RWPE2 (cell line): ENCODE measurements around the gene JAG1.

Experiments used
- ATAC-seq: fragments of 200-7000 bp; cut with Tn5 transposase; 3 replicates; pipeline ENCODE4 v1.9.1; 2021; ENCODE audit warnings: low read depth
- DNase-seq: peaks from one replicate; pipeline ENCODE4 v3.0.0-alpha.2; 2020; ENCODE audit warnings: low spot score
- H3K27ac ChIP-seq: fragments of 450-650 bp; 2 replicates; pipeline ENCODE4 v1.5.1; 2017; ENCODE audit warnings: mild to moderate bottlenecking; ENCODE audit not compliant: poor library complexity, severe bottlenecking
- H3K27me3 ChIP-seq: fragments of 250-450 bp; sonication (Bioruptor Pico); 2 replicates; pipeline ENCODE4 v1.5.1; 2021; ENCODE audit warnings: mild to moderate bottlenecking, moderate library complexity; ENCODE audit not compliant: insufficient read depth, poor library complexity, severe bottlenecking
- H3K36me3 ChIP-seq: fragments of 250-450 bp; sonication (Bioruptor Pico); 2 replicates; pipeline ENCODE4 v1.5.1; 2020; ENCODE audit warnings: low read depth, mild to moderate bottlenecking, moderate library complexity
- H3K4me1 ChIP-seq: fragments of 250-450 bp; sonication (Bioruptor Pico); 2 replicates; pipeline ENCODE4 v1.5.1; 2021; ENCODE audit warnings: mild to moderate bottlenecking, moderate library complexity; ENCODE audit not compliant: insufficient read depth, poor library complexity, severe bottlenecking
- H3K4me3 ChIP-seq: fragments of 250-450 bp; sonication (Bioruptor Pico); 2 replicates; pipeline ENCODE4 v1.5.1; 2021; ENCODE audit warnings: mild to moderate bottlenecking, moderate library complexity; ENCODE audit not compliant: severe bottlenecking
- H3K9me3 ChIP-seq: fragments of 250-450 bp; sonication (Bioruptor Pico); 2 replicates; pipeline ENCODE4 v1.5.1; 2021; ENCODE audit warnings: mild to moderate bottlenecking, moderate library complexity; ENCODE audit not compliant: severe bottlenecking
- CTCF ChIP-seq: fragments of 450-650 bp; IDR thresholded peaks from one replicate; pipeline ENCODE4 v1.5.1; 2017; ENCODE audit warnings: mild to moderate bottlenecking, moderate library complexity; ENCODE audit not compliant: poor library complexity, severe bottlenecking

Gene JAG1

GRCh38 chr20:10662661-10663458, 10.9 kb downstream of the JAG1 start:
- DNase-seq (no peak), ATAC-seq (no peak)
- H3K27ac ChIP-seq, result peak overlapping the region; percentile 92
- H3K4me3 ChIP-seq, result no peak overlapping the region
- no peaks in the 10 kb centered on the region for H3K27me3 ChIP-seq
- TF ChIP-seq CTCF, result no peak
- H3K4me1 ChIP-seq, result peaks cover 54% of the 10 kb centered on the region
- peaks cover 98% of the 10 kb centered on the region for H3K36me3 ChIP-seq
- no peaks in the 10 kb centered on the region for H3K9me3 ChIP-seq

GRCh38 chr20:10662151-10662550, 11.6 kb downstream of the JAG1 start:
- no peak overlapping the region for H3K4me3 ChIP-seq
- ATAC-seq (no peak), DNase-seq (no peak)
- H3K4me1 ChIP-seq, result peaks cover 47% of the 10 kb centered on the region
- H3K27ac ChIP-seq, result peak overlapping the region; percentile 92
- no peaks in the 10 kb centered on the region for H3K9me3 ChIP-seq
- H3K27me3 ChIP-seq, result no peaks in the 10 kb centered on the region
- no peak for TF ChIP-seq CTCF
- H3K36me3 ChIP-seq, result peaks cover 98% of the 10 kb centered on the region

GRCh38 chr20:10661261-10661660, 12.5 kb downstream of the JAG1 start:
- Histone ChIP-seq H3K9me3 (no peaks in the 10 kb centered on the region), H3K27me3 (no peaks in the 10 kb centered on the region), H3K27ac (peak overlapping the region; percentile 92), H3K4me3 (no peak overlapping the region), H3K36me3 (peaks cover 98% of the 10 kb centered on the region), H3K4me1 (peaks cover 38% of the 10 kb centered on the region)
- no peak for TF ChIP-seq CTCF
- ATAC-seq (no peak), DNase-seq (no peak)

- DNase-seq (no peak), ATAC-seq (0 out of 3 replicates have a peak, but pooled peaks have one; percentile 23)
- Histone ChIP-seq H3K27ac (peak overlapping the region; percentile 92), H3K4me1 (peaks cover 34% of the 10 kb centered on the region), H3K27me3 (no peaks in the 10 kb centered on the region), H3K9me3 (no peaks in the 10 kb centered on the region), H3K36me3 (peaks cover 98% of the 10 kb centered on the region), H3K4me3 (no peak overlapping the region)
- no peak for TF ChIP-seq CTCF
Measured at GRCh38 chr20:10660661-10661060, 13.1 kb downstream of the JAG1 start.
